ENCODE measurements around the gene VPS26C.
"Not testable (repeated sequence)": the region's sequence is repeated elsewhere in the genome, so short reads cannot be mapped to it uniquely, and the experiment has no call there.

The VPS26C gene

GRCh38 chr21:37230632-37231248, 36.4 kb downstream of the VPS26C start:
- DNase-seq (ENCODE audit: low read depth) = no peak

GRCh38 chr21:37228003-37228400, 39.1 kb downstream of the VPS26C start:
- no peak for DNase-seq (ENCODE audit: low read depth)

GRCh38 chr21:37227071-37228002, 39.8 kb downstream of the VPS26C start:
- no peak for DNase-seq (ENCODE audit: low read depth)

- DNase-seq (ENCODE audit: low read depth) = no peak
Observed at GRCh38 chr21:37226041-37226920, 40.9 kb downstream of the VPS26C start.

GRCh38 chr21:37224861-37225839, 42.0 kb downstream of the VPS26C start:
- DNase-seq (ENCODE audit: low read depth) = no peak

- no peak for DNase-seq (ENCODE audit: low read depth)
Observed at GRCh38 chr21:37223804-37224345, 43.3 kb downstream of the VPS26C start.

- DNase-seq (ENCODE audit: low read depth) = not testable (repeated sequence)
Observed at GRCh38 chr21:37222248-37222647, 44.9 kb downstream of the VPS26C start.

GRCh38 chr21:37220981-37221664, 46.0 kb downstream of the VPS26C start:
- DNase-seq (ENCODE audit: low read depth) = peak; percentile 85

GRCh38 chr21:37220433-37220980, 46.6 kb downstream of the VPS26C start:
- DNase-seq (ENCODE audit: low read depth) = peak; percentile 17

GRCh38 chr21:37219761-37220432, 47.2 kb downstream of the VPS26C start:
- no peak for DNase-seq (ENCODE audit: low read depth)

GRCh38 chr21:37214952-37215351, 52.2 kb downstream of the VPS26C start:
- no peak for DNase-seq (ENCODE audit: low read depth)

GRCh38 chr21:37210799-37211198, 56.3 kb downstream of the VPS26C start:
- DNase-seq (ENCODE audit: low read depth) = no peak

- no peak for DNase-seq (ENCODE audit: low read depth)
Observed at GRCh38 chr21:37210130-37210529, 57.0 kb downstream of the VPS26C start.

GRCh38 chr21:37208741-37209225, 58.4 kb downstream of the VPS26C start:
- DNase-seq (ENCODE audit: low read depth) = no peak

GRCh38 chr21:37208056-37208721, 58.9 kb downstream of the VPS26C start:
- DNase-seq (ENCODE audit: low read depth) = no peak

GRCh38 chr21:37207441-37208009, 59.6 kb downstream of the VPS26C start:
- DNase-seq (ENCODE audit: low read depth) = no peak

GRCh38 chr21:37206496-37206895, 60.6 kb downstream of the VPS26C start:
- DNase-seq (ENCODE audit: low read depth) = no peak

- no peak for DNase-seq (ENCODE audit: low read depth)
Observed at GRCh38 chr21:37204580-37204979, 62.6 kb downstream of the VPS26C start.

Measured in activated T-helper 1 cell treated with Interleukin-2 at 50 U/mL for 16 hours (primary cell).